Caco-2 (cell line): ENCODE measurements around the gene TAF11L7. TPM values are rescaled to one million over a fixed set of nuclear protein-coding genes. Genes with fewer than 3 reads are reported as not detected.
"Not testable (repeated sequence)": the region's sequence is repeated elsewhere in the genome, so short reads cannot be mapped to it uniquely, and the experiment has no call there.

Experiments
- BruUV-seq: library from RNA; stranded (reverse); fragments of 400-500 nt; replicated peaks from 2 replicates; lab custom pipeline; 2021; lab: Mats Ljungman, UMichigan
- CTCF ChIA-PET: fragments of 300-600 bp; sonication (Branson Sonifier 250); formaldehyde crosslinking; loops from one replicate; lab custom pipeline; 2022; ENCODE audit warnings: antibody characterized with exemption; lab: Charles Lee
- POLR2A ChIA-PET: fragments of 300-600 bp; sonication (Branson Sonifier 250); formaldehyde crosslinking; loops from one replicate; lab custom pipeline; 2022; ENCODE audit warnings: antibody characterized with exemption; lab: Charles Lee
- DNase-seq, 2 experiments: peaks; one replicate each; pipeline versions ENCODE4 v3.0.0 to v3.0.0-alpha.2; 2020 to 2022
- H3K27me3 ChIP-seq: replicated peaks from 2 replicates; pipeline ENCODE4 v1.6.0; 2011; ENCODE audit warnings: low read length; ENCODE audit not compliant: control insufficient read depth, insufficient read depth
- H3K36me3 ChIP-seq: 2 replicates; pipeline ENCODE4 v1.5.1; 2011; ENCODE audit warnings: low read length; ENCODE audit not compliant: control insufficient read depth, insufficient read depth
- H3K4me1 ChIP-seq: fragments of 250-450 bp; sonication (Bioruptor Pico); 2 replicates; pipeline ENCODE4 v1.5.1; 2020; ENCODE audit warnings: mild to moderate bottlenecking
- H3K4me3 ChIP-seq: 2 replicates; pipeline ENCODE4 v1.5.1; 2011; ENCODE audit warnings: low read depth, mild to moderate bottlenecking, control low read depth, low read length
- H3K9me3 ChIP-seq: fragments of 250-450 bp; sonication (Bioruptor Pico); 2 replicates; pipeline ENCODE4 v1.5.1; 2020; ENCODE audit warnings: mild to moderate bottlenecking, moderate library complexity
- H3K27ac Mint-ChIP-seq: one replicate; pipeline ENCODE4 v1.8.0; 2022; ENCODE audit warnings: mixed read lengths; ENCODE audit not compliant: unreplicated experiment
- H3K27me3 Mint-ChIP-seq: one replicate; pipeline ENCODE4 v1.8.0; 2022; ENCODE audit warnings: mixed read lengths; ENCODE audit not compliant: insufficient read depth, unreplicated experiment
- H3K36me3 Mint-ChIP-seq: one replicate; pipeline ENCODE4 v1.8.0; 2022; ENCODE audit warnings: mild to moderate bottlenecking, mixed read lengths; ENCODE audit not compliant: insufficient read depth, unreplicated experiment
- H3K4me1 Mint-ChIP-seq: one replicate; pipeline ENCODE4 v1.8.0; 2022; ENCODE audit warnings: low read depth, mixed read lengths; ENCODE audit not compliant: unreplicated experiment
- H3K4me3 Mint-ChIP-seq: one replicate; pipeline ENCODE4 v1.8.0; 2022; ENCODE audit warnings: mild to moderate bottlenecking, moderate library complexity, mixed read lengths; ENCODE audit not compliant: unreplicated experiment
- H3K9me3 Mint-ChIP-seq: one replicate; pipeline ENCODE4 v1.8.0; 2022; ENCODE audit warnings: mixed read lengths; ENCODE audit not compliant: unreplicated experiment
- CTCF ChIP-seq, 2 experiments: fragments of 200-600 bp in 1 of 2; IDR thresholded peaks; 1 replicate in 1 of 2; 2 replicates in 1 of 2; pipeline versions ENCODE4 v1.5.1 to v1.8.0; 2011 to 2022; ENCODE audit warnings: antibody characterized with exemption in 1 of 2, control low read depth in 1 of 2, inconsistent platforms in 1 of 2, low read depth in 1 of 2, low read length in 1 of 2, mild to moderate bottlenecking in 1 of 2, moderate library complexity in 1 of 2; ENCODE audit not compliant: insufficient read depth in 1 of 2, severe bottlenecking in 1 of 2, unreplicated experiment in 1 of 2
- intact Hi-C: fragments of 100-400 bp; cut with micrococcal nuclease; formaldehyde crosslinking; loops from one replicate; pipeline ENCODE4 v1.10.0; 2022; ENCODE audit not compliant: unreplicated experiment
- total RNA-seq: library from RNA; stranded (reverse); gene quantifications from 2 replicates; pipeline ENCODE4 v1.2.3, GENCODE V29; 2022

TAF11L7 gene
- total RNA-seq, 1 experiment from 2014 or later = not detected

GRCh38 chr5:17604951-17605350 is 19.4 kb upstream of the TAF11L7 start:
- BruUV-seq = no TSS peak
- POLR2A ChIA-PET = no interaction called here
- Mint-ChIP-seq H3K4me1 (no peaks in the 10 kb centered on the region), H3K4me3 (no peak overlapping the region), H3K27ac (no peak overlapping the region), H3K36me3 (no peaks in the 10 kb centered on the region), H3K9me3 (no peaks in the 10 kb centered on the region), H3K27me3 (peaks cover 3% of the 10 kb centered on the region)
- TF ChIP-seq CTCF (IDR thresholded peaks at IDR 0.05; ENCODE audit: insufficient read depth in 1 of 2, low read depth in 1 of 2, low read length in 1 of 2, severe bottlenecking in 1 of 2, unreplicated experiment in 1 of 2) = no peak
- Histone ChIP-seq H3K36me3 (no peaks in the 10 kb centered on the region), H3K27me3 (no peaks in the 10 kb centered on the region), H3K4me3 (no peak overlapping the region), H3K9me3 (no peaks in the 10 kb centered on the region), H3K4me1 (no peaks in the 10 kb centered on the region)
- no peak for DNase-seq
- CTCF ChIA-PET = no interaction called here
- intact Hi-C loops = no loop called here

GRCh38 chr5:17603880-17604279 is 18.3 kb upstream of the TAF11L7 start, which contains the start of gene TAF11L11:
Gene TAF11L11, plus strand, starts transcription at chr5:17604183.
- DNase-seq, H3K4me3 ChIP-seq, intact Hi-C loops, POLR2A ChIA-PET, H3K4me1 Mint-ChIP-seq, BruUV-seq, H3K36me3 Mint-ChIP-seq, H3K9me3 ChIP-seq, H3K4me1 ChIP-seq, H3K27ac Mint-ChIP-seq, H3K4me3 Mint-ChIP-seq, H3K27me3 Mint-ChIP-seq, H3K27me3 ChIP-seq, H3K9me3 Mint-ChIP-seq, H3K36me3 ChIP-seq, CTCF ChIA-PET: not testable (repeated sequence)

- H3K27me3 ChIP-seq, H3K27ac Mint-ChIP-seq, H3K36me3 Mint-ChIP-seq, BruUV-seq, H3K9me3 ChIP-seq, H3K27me3 Mint-ChIP-seq, CTCF ChIA-PET, H3K4me3 ChIP-seq, DNase-seq, POLR2A ChIA-PET, H3K4me3 Mint-ChIP-seq, H3K9me3 Mint-ChIP-seq, intact Hi-C loops, H3K36me3 ChIP-seq, H3K4me1 ChIP-seq, H3K4me1 Mint-ChIP-seq: not testable (repeated sequence)
Observed at GRCh38 chr5:17597728-17598127, 12.2 kb upstream of the TAF11L7 start, which contains the start of gene TAF11L10. Gene TAF11L10, minus strand, starts transcription at chr5:17597828.

GRCh38 chr5:17594255-17594654 is 8.7 kb upstream of the TAF11L7 start, which contains the start of gene TAF11L9:
Gene TAF11L9, minus strand, starts transcription at chr5:17594394.
- POLR2A ChIA-PET, H3K4me1 ChIP-seq, H3K4me3 Mint-ChIP-seq, BruUV-seq, CTCF ChIA-PET, intact Hi-C loops, H3K27ac Mint-ChIP-seq, H3K27me3 ChIP-seq, DNase-seq, H3K27me3 Mint-ChIP-seq, H3K9me3 Mint-ChIP-seq, H3K9me3 ChIP-seq, H3K4me3 ChIP-seq, H3K4me1 Mint-ChIP-seq, H3K36me3 ChIP-seq, H3K36me3 Mint-ChIP-seq: not testable (repeated sequence)

- intact Hi-C loops, H3K4me3 ChIP-seq, H3K4me1 Mint-ChIP-seq: not testable (repeated sequence)
Observed at GRCh38 chr5:17590860-17591259, 5.3 kb upstream of the TAF11L7 start, which contains the start of gene TAF11L8. Gene TAF11L8, minus strand, starts transcription at chr5:17590960.

More at GRCh38 chr5:17590860-17591259, 5.3 kb upstream of the TAF11L7 start, which contains the start of gene TAF11L8:
- H3K36me3 ChIP-seq, H3K9me3 ChIP-seq, H3K4me3 Mint-ChIP-seq, CTCF ChIA-PET, H3K4me1 ChIP-seq, H3K27me3 Mint-ChIP-seq, H3K27ac Mint-ChIP-seq, H3K36me3 Mint-ChIP-seq, POLR2A ChIA-PET, H3K9me3 Mint-ChIP-seq, H3K27me3 ChIP-seq, DNase-seq, BruUV-seq: not testable (repeated sequence)
